NCI-H2107 treated with DMSO at 0.1 percent for 48 hours (cell line): ENCODE measurements around the gene UGT1A10.
"Not testable (repeated sequence)": the region's sequence is repeated elsewhere in the genome, so short reads cannot be mapped to it uniquely, and the experiment has no call there.

ENCODE experiments used
- DNase-seq: peaks from one replicate; lab custom pipeline; 2025; ENCODE audit not compliant: unreplicated experiment; lab: John Stamatoyannopoulos, UW

Gene UGT1A10

DNA sequence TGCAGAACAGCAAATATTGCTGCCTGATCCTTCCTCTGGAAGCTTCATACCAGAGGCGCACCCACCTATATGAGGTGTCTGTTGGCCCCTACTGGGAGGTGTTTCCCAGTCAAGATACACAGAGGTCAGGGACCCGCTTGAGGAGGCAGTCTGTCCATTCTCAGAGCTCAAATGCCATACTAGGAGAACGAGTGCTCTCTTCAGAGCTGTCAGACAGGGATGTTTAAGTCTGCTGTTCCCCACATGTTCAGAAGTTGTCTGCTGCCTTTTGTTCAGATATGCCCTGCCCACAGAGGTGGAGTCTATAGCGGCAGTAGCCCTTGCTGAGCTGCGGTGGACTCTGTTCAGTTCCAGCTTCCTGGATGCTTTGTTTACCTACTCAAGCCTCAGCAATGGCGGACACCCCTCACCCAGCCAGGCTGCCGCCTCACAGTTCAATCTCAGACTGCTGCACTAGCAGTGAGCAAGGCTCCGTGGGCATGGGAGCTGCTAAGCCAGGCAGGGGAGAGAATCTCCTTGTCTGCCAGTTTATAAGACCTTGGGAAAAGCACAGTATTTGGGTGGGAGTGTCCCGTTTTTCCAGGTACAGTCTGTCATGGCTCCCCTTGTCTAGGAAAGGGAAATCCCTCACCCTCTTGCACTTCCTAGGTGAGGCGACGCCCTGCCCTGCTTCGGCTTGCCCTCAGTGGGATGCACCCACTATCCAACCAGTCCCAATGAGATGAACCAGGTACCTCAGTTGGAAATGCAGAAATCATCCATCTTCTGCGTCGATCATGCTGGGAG lies 100.8 kb downstream of the UGT1A10 start:
- DNase-seq, result not testable (repeated sequence)

DNA sequence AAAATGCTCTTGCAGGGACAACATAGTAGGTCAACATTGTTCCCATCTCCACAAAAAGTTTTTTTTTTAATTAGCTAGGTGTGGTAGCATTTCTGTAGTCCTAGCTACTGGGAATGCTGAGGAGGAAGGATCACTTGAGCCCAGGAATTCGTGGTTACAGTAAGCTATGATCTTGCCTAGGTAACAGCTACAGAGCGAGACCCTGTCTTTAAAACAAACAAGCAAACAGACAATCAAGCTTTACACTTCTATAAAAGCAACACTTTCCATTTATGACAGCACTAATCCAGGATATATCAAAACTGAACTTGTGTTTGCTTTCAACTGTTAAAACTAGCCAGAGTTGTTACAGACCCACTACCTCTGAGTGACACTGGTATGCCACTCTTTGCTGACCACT lies 104.6 kb downstream of the UGT1A10 start:
- no peak for DNase-seq

DNA sequence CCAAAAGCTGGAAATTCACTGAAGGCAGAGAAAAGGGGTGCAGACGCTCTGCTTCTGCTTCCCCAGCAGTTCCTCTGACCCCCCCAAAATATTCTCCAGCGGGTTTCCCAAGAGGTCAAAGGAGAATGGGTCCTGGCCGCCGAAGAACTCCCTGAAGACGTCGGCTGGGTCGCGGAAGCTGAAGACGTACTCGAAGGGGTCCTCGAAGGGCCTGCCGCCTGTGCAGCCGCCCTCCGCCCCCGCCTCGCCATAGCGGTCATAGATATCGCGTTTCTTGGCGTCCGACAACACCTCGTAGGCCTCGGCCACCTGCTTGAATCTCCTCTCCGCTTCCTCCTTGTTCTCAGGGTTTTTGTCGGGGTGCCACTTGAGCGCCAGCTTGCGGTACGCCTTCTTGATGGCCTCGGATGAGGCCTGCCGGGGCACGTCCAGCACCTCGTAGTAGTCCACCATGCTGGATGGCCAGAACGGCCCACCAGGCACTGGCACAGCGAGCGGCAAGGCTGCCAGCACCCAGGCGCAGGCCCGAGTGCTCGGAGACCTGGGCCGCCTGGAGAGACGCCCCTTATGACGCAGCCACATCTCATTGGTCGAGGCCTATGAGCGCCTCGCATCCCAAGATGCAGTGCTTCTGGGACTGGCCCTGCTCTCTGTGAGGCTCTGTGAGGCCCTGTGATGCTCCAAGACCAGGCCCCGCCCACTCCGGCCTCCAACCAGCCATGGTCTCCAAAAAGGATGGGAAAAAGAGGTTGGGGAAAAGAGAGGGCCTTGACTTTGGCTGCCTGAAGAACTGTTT lies 107.4 kb downstream of the UGT1A10 start:
- no peak for DNase-seq

DNA sequence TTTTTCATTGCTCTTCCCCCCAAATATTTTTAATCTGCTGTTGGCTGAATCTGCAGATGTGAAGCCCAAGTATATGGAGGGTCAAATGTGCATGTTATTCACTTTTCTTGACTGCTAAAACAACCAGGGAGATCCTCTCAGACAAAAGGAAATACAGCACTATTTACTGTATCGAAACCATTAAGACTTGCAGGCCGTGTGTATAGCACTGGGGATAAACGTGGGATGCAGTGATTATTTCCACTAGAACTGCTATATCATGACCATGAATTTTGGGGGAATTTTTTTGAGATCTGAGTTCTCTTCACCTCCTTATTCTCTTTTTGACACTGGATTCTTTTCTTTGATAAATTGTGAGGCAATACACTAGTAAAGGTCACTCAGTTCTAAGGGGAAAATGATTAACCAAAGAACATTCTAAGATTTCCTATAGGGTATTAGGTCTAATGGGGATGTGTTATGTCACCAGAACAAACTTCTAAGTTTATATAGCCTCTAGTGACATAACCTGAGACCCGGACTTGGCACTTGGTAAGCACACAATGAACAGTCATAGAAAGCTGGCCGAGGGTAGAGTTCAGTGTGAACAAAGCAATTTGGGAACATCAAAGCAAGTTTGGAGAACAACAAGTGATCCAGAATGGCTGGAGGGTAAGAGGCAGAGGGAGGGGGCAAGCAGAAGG lies 109.0 kb downstream of the UGT1A10 start:
- DNase-seq, result no peak

DNA sequence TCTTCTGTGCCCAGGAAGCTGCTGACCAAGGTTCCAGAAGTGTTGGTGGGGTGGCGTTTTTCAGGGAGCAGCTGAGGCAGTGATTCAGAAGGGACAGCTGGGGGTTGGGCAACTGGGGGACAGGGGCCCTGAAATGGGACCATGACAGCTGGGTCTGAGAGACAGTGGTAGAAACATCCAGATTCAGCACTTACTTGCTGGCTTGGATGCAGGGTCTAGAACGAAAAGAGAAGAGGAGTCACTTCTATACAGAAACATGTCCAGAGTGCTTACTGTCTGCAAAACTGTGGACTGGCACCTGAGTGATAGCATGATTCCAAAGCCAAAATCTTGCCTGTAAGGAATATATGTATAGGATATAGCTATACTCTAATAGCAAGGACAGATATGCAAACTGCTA lies 109.6 kb downstream of the UGT1A10 start:
- DNase-seq, result not testable (repeated sequence)

DNA sequence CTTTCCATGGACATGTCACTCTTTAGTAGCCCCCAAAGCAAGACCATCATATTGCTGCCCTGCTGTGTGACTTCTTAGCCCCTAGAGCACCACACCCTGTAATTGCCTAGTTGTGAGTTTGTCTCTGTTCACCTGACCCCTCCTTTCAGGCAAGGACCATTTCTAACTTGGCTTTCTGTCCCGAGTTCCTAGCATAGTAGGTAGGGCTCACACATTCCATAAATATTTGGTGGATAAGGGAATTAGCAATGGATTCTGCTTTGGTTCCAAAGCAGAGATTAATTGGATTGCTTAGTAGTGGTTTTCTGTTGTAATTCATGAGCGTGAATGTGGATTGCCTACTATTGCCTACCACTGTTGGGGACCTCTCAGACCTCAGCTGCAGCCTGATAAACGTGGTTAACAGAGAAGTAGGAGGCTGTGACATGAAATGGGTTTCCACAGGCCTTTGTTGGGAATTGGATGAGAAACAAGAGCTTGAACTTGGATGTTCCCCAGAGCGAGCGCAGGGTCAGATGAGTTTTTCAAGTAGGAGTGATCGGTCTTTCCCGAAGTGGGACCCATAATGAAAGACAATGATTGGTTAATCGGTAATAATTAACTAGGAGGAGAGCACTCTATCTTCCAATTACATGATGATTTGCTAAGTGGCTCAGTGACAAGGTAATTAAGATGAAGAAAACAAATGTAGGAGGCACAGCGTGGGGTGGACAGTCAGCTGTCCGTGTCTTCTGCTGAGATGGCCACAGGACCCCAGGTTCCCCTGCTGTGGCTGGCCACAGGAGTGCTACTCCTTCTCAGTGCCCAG lies 110.4 kb downstream of the UGT1A10 start:
- DNase-seq, result no peak

DNA sequence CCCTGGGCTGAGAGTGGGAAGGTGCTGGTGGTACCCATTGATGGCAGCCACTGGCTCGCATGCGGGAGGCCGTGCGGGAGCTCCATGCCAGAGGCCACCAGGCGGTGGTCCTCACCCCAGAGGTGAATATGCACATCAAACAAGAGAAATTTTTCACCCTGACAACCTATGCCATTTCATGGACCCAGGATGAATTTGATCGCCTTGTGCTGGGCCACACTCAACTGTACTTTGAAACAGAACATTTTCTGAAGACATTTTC lies 111.0 kb downstream of the UGT1A10 start:
- no peak for DNase-seq

DNA sequence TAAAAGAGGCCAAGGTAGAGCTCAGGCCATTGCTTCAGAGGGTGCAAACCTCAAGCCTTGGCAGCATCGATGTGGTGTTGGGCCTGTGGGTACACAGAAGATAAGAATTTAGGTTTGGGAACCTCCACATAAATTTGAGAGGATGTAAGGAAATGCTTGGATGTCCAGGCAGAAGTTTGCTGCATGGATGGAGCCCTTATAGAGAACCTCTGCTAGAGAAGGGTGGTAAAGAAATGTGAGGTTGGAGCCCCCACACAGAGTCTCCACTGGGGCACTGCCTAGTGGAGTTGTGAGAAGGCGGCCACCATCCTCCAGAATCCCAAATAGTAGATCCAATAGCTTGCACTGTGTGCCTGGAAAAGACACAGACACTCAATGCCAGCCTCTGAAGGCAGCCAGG lies 114.4 kb downstream of the UGT1A10 start:
- not testable (repeated sequence) for DNase-seq

DNA sequence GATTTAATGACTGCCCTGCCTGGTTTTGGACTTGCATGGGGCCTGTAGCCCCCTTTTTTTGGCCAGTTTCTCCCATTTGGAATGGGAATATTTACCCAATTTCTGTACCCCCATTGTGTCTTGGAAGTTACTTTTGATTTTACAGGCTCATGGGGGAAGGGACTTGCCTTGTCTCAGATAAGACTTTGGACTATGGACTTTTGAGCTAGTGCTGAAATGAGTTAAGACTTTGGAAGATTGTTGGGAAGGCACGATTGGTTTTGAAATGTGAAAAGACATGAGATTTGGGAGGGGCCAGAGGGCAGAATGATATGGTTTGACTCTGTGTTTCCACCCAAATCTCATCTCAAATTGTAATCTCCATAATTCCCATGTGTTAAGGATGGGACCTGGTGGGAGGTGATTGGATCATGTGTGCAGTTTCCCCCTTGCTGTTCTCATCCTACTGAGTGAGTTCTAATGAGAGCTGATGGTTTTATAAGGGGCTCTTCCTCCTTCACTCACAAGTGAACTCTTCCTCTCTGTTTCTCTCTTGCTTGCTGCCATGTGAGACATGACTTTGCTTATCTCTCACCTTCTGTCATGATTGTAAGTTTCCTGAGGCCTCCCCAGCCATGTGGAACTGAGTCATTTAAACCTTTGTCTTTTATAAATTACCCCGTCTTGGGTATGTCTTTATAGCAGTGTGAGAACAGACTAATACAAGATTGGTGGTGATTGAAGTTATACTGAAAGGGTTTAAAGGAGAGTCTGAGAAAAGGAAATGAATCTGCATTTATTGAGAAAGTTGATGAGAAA lies 115.2 kb downstream of the UGT1A10 start:
- DNase-seq, result not testable (repeated sequence)

DNA sequence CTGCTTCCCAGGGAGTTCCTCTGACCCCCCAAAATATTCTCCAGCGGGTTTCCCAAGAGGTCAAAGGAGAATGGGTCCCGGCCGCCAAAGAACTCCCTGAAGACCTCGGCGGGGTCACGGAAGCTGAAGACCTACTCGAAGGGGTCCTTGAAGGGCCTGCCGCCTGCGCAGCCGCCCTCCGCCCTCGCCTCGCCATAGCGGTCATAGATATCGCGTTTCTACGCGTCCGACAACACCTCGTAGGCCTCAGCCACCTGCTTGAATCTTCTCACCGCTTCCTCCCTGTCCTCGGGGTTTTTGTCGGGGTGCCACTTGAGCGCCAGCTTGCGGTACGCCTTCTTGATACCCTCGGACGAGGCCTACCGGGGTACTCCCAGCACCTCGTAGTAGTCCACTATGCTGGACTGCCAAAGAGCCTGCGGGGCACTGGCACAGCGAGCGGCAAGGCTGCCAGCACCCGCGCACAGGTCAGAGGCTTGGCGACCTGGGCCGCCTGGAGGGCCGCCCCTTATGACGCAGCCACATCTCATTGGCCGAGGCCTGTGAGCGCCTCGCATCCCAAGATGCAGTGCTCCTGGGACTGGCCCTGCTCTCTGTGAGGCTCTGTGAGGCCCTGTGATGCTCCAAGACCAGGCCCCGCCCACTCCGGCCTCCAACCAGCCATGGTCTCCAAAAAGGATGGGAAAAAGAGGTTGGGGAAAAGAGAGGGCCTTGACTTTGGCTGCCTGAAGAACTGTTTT lies 118.8 kb downstream of the UGT1A10 start:
- DNase-seq, result no peak

DNA sequence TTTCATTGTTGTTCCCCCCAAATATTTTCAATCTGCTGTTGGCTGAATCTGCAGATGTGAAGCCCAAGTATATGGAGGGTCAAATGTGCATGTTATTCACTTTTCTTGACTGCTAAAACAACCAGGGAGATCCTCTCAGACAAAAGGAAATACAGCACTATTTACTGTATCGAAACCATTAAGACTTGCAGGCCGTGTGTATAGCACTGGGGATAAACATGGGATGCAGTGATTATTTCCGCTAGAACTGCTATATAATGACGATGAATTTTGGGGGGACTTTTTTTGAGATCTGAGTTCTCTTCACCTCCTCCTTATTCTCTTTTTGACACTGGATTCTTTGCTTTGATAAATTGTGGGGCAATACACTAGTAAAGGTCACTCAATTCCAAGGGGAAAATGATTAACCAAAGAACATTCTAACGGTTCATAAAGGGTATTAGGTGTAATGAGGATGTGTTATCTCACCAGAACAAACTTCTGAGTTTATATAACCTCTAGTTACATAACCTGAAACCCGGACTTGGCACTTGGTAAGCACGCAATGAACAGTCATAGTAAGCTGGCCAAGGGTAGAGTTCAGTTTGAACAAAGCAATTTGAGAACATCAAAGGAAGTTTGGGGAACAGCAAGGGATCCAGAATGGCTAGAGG lies 120.3 kb downstream of the UGT1A10 start:
- no peak for DNase-seq

DNA sequence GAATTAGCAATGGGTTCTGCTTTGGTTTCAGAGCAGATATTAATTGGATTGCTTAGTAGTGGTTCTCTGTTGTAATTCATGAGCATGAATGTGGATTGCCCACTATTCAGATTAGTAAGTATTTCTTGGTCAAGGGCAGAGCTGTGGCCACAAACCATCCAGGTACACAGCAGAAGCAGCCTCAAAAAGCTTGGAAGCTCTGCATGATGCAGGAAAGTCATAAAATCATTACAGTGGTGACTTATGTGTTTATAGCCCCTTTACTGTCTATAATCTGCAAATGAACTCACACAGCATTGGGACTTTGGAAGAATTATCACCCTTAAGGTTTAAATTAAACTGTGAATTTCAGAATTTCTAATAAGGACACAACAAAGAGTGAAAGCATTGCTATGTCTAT lies 121.9 kb downstream of the UGT1A10 start:
- no peak for DNase-seq

DNA sequence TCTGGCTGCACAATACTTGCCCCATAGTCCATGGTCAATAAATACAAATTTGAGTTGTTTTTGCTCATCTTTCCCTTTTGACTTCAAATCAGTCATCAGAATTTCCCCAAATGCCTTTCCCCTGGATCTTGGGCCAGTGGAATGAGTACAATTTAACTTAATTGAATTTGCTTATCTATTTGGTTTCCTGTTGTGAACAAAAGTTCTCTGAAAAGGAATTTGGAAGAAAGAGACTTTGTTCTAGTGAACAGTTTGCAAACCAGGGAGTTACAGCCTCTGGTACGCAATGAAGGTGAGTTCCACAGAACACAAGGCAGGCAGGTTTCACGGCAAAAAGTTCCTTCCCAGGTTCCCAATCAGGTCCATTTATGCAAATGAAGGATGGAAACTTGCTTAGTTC lies 122.6 kb downstream of the UGT1A10 start:
- no peak for DNase-seq

DNA sequence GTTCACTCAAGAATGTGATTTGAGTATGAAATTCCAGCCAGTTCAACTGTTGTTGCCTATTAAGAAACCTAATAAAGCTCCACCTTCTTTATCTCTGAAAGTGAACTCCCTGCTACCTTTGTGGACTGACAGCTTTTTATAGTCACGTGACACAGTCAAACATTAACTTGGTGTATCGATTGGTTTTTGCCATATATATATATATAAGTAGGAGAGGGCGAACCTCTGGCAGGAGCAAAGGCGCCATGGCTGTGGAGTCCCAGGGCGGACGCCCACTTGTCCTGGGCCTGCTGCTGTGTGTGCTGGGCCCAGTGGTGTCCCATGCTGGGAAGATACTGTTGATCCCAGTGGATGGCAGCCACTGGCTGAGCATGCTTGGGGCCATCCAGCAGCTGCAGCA lies 123.8 kb downstream of the UGT1A10 start, which contains the start of gene UGT1A1:
UGT1A1 (plus strand) TSS at position 228 of the 400 bp plus-strand sequence; CDS start at position 246, 18 bp downstream.
- DNase-seq, result no peak

DNA sequence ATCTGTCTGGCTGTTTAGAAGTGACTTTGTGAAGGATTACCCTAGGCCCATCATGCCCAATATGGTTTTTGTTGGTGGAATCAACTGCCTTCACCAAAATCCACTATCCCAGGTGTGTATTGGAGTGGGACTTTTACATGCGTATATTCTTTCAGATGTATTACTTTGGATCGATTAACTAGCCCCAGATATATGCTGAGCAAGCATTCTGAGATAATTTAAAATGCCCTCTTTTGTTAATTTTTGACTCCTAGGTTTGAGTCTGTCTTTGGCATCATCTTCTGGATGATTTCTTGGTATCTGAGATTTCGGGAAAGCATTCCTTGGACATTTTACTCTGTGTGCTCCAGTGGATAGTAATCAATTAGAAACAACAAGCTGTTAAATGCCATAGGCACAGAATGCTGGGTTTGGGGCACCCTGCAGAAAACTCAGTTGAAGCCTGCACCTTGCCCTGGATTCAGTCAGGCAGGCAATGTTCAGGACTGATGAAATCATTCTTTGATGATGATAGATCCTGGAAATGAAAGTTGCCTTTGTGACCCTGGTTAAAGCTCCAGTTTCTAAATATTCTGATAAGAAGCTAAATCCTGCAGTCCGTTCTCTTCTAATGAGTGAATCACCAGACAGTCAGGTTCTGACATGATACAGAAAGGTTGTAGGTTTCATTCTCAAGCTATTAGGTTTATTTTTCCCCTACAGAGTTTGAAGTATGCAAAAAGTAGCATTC lies 125.0 kb downstream of the UGT1A10 start:
- DNase-seq, result no peak

DNA sequence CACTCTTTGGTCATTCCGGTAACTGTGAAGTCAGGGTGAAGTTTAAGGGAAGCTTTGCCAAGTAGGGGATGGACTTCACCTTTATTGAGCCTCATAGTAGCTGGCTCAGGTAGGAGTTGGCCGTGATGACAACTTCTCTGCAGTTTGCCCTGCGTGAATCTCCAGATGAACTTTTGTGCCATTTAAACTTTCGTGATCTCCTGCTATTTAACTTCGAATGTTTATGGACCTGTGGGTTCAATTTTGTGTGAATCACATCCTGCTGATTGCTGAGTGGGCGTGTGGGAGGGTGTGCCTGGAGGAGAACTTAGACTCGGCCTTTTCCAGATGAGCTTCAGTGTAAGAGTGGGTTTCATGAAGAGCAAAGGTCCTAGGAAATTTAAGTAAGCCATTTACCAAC lies 128.0 kb downstream of the UGT1A10 start:
- DNase-seq, result no peak

DNA sequence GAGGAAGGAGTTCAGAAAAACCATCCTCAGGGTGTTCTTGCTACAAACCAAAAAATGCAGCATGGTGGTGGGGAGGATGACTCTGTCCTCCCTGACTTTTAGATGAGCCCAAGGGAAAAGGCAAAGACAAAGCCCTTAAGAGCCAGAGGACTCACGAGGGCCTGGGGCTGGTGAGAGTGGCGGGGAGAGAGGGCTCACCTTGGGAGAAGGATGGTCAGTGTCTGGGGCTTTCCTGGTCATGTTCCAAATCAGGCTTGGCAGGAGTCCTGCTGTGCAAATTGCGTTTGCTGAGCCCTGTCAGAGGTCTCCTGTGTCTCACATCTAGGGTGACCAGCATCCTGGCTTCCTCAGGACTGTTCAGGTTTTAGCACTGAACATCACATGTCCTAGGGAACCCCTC lies 128.5 kb downstream of the UGT1A10 start:
- no peak for DNase-seq

DNA sequence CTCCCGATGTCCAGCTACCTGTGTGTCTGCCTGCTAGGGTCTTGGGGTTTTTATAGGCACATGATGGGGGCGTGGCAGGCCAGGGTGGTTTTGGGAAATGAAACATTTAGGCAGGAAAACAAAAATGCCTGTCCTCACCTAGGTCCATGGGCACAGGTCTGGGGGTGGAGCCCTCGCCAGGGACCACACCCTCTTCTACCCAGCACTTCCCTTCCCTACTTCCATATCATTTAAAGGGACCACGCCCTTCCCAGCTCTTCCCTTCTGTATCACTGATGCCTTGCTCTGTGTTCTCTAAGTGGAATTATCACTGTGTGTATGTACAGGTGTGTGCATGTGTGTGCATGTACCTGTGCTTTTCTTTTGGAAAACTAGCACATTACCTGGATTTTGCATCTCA lies 130.2 kb downstream of the UGT1A10 start:
- no peak for DNase-seq
